Measurements from ENCODE around the gene CDH18. TPM values are rescaled to one million over a fixed set of nuclear protein-coding genes. Genes with fewer than 3 reads are reported as not detected.
A peak's percentile ranks its signal among the peaks of the same experiment; 100 is the strongest.

Gene CDH18
- total and polyA plus RNA-seq, 2 of the 4 experiments (the other 2 are of a cell fraction), result 0.24 to 1.1 TPM

DNA sequence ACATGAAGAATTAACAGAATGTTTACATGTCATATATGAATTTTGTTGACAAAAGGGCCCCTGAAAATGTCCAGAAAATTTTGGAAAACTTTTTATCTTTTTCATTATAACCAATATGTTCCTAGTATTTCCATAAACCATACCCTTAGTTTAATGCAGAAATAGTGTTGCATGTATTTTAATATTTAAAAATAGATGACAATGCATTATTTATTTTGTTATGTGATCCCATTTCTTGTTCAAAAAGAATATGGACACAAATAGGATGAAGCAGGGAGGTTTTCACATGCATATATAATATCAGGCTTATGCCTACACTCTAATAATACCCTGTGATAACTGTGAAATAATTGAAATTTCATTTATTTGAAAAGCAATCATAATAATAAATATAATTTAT, 500.5 kb downstream of the CDH18 start:
- in situ Hi-C loops (cut with MboI; ENCODE audit: low sequenced_read_pairs) (no loop called here), intact Hi-C loops (cut with micrococcal nuclease) (no loop called here), dilution Hi-C loops (cut with HindIII; ENCODE audit: low sequenced_read_pairs, unreplicated experiment) (no loop called here)
- Histone ChIP-seq H3K4me1 (ENCODE audit: control insufficient read depth, insufficient read depth, low read length) (no peaks in the 10 kb centered on the region), H3K4me2 (ENCODE audit: low read depth, low read length) (no peak overlapping the region), H3K18ac (ENCODE audit: low read depth, low read length) (no peak overlapping the region), H2BK15ac (ENCODE audit: low read depth, low read length) (no peak overlapping the region), H3K27ac (ENCODE audit: insufficient read depth, low read length) (no peak overlapping the region), H2BK120ac (ENCODE audit: low read depth, low read length) (no peak overlapping the region), H3K36me3 (ENCODE audit: control insufficient read depth, insufficient read depth, low read length) (no peaks in the 10 kb centered on the region), H2AK9ac (replicated peaks; ENCODE audit: low read depth, low read length, poor library complexity) (no peak overlapping the region), H4K20me1 (ENCODE audit: insufficient read depth, low read length) (no peaks in the 10 kb centered on the region), H3K4ac (ENCODE audit: low read depth, low read length) (no peak overlapping the region), H2AFZ (replicated peaks; ENCODE audit: low read length, poor library complexity) (no peak overlapping the region), H2AK5ac (ENCODE audit: low read depth, low read length) (no peak overlapping the region), H3K4me3 (ENCODE audit: insufficient read depth, low read depth, low read length) (no peak overlapping the region), H2BK5ac (ENCODE audit: low read depth, low read length, poor library complexity, severe bottlenecking) (no peak overlapping the region), H3K9ac (ENCODE audit: low read depth, low read length) (no peak overlapping the region), H3K23ac (ENCODE audit: low read depth, low read length) (no peak overlapping the region), H4K8ac (ENCODE audit: low read depth in 2 of 2, low read length in 2 of 2) (no peak overlapping the region), H3K56ac (ENCODE audit: extremely low read depth, insufficient read depth, low read length) (no peak overlapping the region), H4K91ac (ENCODE audit: insufficient read depth, low read depth, low read length) (no peak overlapping the region), H4K5ac (ENCODE audit: low read depth, low read length) (no peak overlapping the region), H3K9me3 (ENCODE audit: control insufficient read depth, insufficient read depth, low read length) (peaks cover 4% of the 10 kb centered on the region), H3K27me3 (ENCODE audit: control insufficient read depth, insufficient read depth, low read length) (no peaks in the 10 kb centered on the region), H2BK20ac (ENCODE audit: low read depth, low read length) (no peak overlapping the region), H3K79me1 (ENCODE audit: low read depth in 1 of 2, low read length in 2 of 2) (no peaks in the 10 kb centered on the region), H3K9me1 (ENCODE audit: insufficient read depth, low read length) (no peaks in the 10 kb centered on the region), H3K14ac (replicated peaks; ENCODE audit: low read depth, low read length) (no peak overlapping the region)
- ATAC-seq (ENCODE audit: low read depth), result no peak
- ChIA-PET CTCF (no interaction called here), POLR2A (ENCODE audit: unreplicated experiment) (no interaction called here)
- no peak for DNase-seq
- TF ChIP-seq CEBPB (IDR thresholded peaks at IDR 0.05; ENCODE audit: low read depth, low read length) (no peak), MAFK (IDR thresholded peaks at IDR 0.05; ENCODE audit: low read depth, low read length) (peak; percentile 62)
- no TSS peak for BruUV-seq (replicated peaks)
